HUES48 (cell line): ENCODE measurements around the gene INHBE.
A peak's percentile ranks its signal among the peaks of the same experiment; 100 is the strongest.
"Not testable (repeated sequence)": the region's sequence is repeated elsewhere in the genome, so short reads cannot be mapped to it uniquely, and the experiment has no call there.

Experiments
- H3K27ac ChIP-seq: one replicate; pipeline ENCODE4 v1.7.0; 2013; ENCODE audit warnings: low read depth, low read length, inconsistent platforms
- H3K27me3 ChIP-seq: 2 replicates; pipeline ENCODE4 v1.6.1; 2013; ENCODE audit warnings: mild to moderate bottlenecking, low read length; ENCODE audit not compliant: control insufficient read depth, insufficient read depth
- H3K36me3 ChIP-seq: 2 replicates; pipeline ENCODE4 v1.6.1; 2013; ENCODE audit warnings: low read length; ENCODE audit not compliant: control insufficient read depth, insufficient read depth
- H3K4me1 ChIP-seq: 2 replicates; pipeline ENCODE4 v1.6.1; 2013; ENCODE audit warnings: mild to moderate bottlenecking, low read length; ENCODE audit not compliant: control insufficient read depth, insufficient read depth
- H3K4me3 ChIP-seq: 2 replicates; pipeline ENCODE4 v1.5.1; 2013; ENCODE audit warnings: mild to moderate bottlenecking, low read depth, low read length
- H3K9ac ChIP-seq: 2 replicates; pipeline ENCODE4 v1.6.1; 2013; ENCODE audit warnings: mild to moderate bottlenecking, low read depth, low read length, moderate library complexity
- H3K9me3 ChIP-seq: 2 replicates; pipeline ENCODE4 v1.6.1; 2013; ENCODE audit warnings: low read length; ENCODE audit not compliant: control insufficient read depth, insufficient read depth

INHBE gene

GRCh38 chr12:57441846-57442427, 13.2 kb upstream of the INHBE start:
- Histone ChIP-seq H3K9ac (no peak overlapping the region), H3K36me3 (no peaks in the 10 kb centered on the region), H3K4me1 (no peaks in the 10 kb centered on the region), H3K27ac (no peak overlapping the region), H3K27me3 (no peaks in the 10 kb centered on the region), H3K9me3 (no peaks in the 10 kb centered on the region), H3K4me3 (no peak overlapping the region)

- H3K9ac ChIP-seq, H3K4me1 ChIP-seq, H3K27me3 ChIP-seq, H3K36me3 ChIP-seq, H3K27ac ChIP-seq, H3K4me3 ChIP-seq, H3K9me3 ChIP-seq: not testable (repeated sequence)
These were observed 10.8 kb upstream of the INHBE start for GRCh38 chr12:57444337-57444736.

GRCh38 chr12:57444744-57445143, 10.4 kb upstream of the INHBE start:
- H3K9ac ChIP-seq: no peak overlapping the region
- H3K9me3 ChIP-seq: no peaks in the 10 kb centered on the region
- no peak overlapping the region for H3K27ac ChIP-seq
- no peaks in the 10 kb centered on the region for H3K4me1 ChIP-seq
- no peaks in the 10 kb centered on the region for H3K27me3 ChIP-seq
- H3K36me3 ChIP-seq: no peaks in the 10 kb centered on the region
- no peak overlapping the region for H3K4me3 ChIP-seq

- Histone ChIP-seq H3K27ac (no peak overlapping the region), H3K4me1 (no peaks in the 10 kb centered on the region), H3K9me3 (no peaks in the 10 kb centered on the region), H3K9ac (no peak overlapping the region), H3K27me3 (no peaks in the 10 kb centered on the region), H3K4me3 (no peak overlapping the region), H3K36me3 (no peaks in the 10 kb centered on the region)
These were observed 8.7 kb upstream of the INHBE start for GRCh38 chr12:57446292-57446960.

- Histone ChIP-seq H3K36me3 (no peaks in the 10 kb centered on the region), H3K27ac (no peak overlapping the region), H3K4me3 (no peak overlapping the region), H3K27me3 (no peaks in the 10 kb centered on the region), H3K9me3 (no peaks in the 10 kb centered on the region), H3K4me1 (peaks cover 11% of the 10 kb centered on the region), H3K9ac (no peak overlapping the region)
These were observed 6.4 kb upstream of the INHBE start for GRCh38 chr12:57448669-57449068.

GRCh38 chr12:57449375-57449774, 5.7 kb upstream of the INHBE start:
- Histone ChIP-seq H3K4me3 (no peak overlapping the region), H3K4me1 (peaks cover 11% of the 10 kb centered on the region), H3K27ac (no peak overlapping the region), H3K27me3 (no peaks in the 10 kb centered on the region), H3K9ac (no peak overlapping the region), H3K36me3 (no peaks in the 10 kb centered on the region), H3K9me3 (no peaks in the 10 kb centered on the region)

GRCh38 chr12:57450057-57450456, 5.0 kb upstream of the INHBE start:
- no peaks in the 10 kb centered on the region for H3K36me3 ChIP-seq
- no peak overlapping the region for H3K27ac ChIP-seq
- no peak overlapping the region for H3K9ac ChIP-seq
- H3K4me3 ChIP-seq: no peak overlapping the region
- no peaks in the 10 kb centered on the region for H3K27me3 ChIP-seq
- H3K9me3 ChIP-seq: no peaks in the 10 kb centered on the region
- H3K4me1 ChIP-seq: peaks cover 17% of the 10 kb centered on the region

- no peak overlapping the region for H3K9ac ChIP-seq
- H3K36me3 ChIP-seq: no peaks in the 10 kb centered on the region
- peaks cover 27% of the 10 kb centered on the region for H3K4me1 ChIP-seq
- H3K27ac ChIP-seq: no peak overlapping the region
- H3K9me3 ChIP-seq: no peaks in the 10 kb centered on the region
- no peaks in the 10 kb centered on the region for H3K27me3 ChIP-seq
- no peak overlapping the region for H3K4me3 ChIP-seq
These were observed 3.8 kb upstream of the INHBE start for GRCh38 chr12:57451233-57451778.

GRCh38 chr12:57452181-57452936, 2.7 kb upstream of the INHBE start:
- H3K27me3 ChIP-seq: no peaks in the 10 kb centered on the region
- H3K27ac ChIP-seq: no peak overlapping the region
- H3K4me1 ChIP-seq: peaks cover 31% of the 10 kb centered on the region
- H3K9ac ChIP-seq: no peak overlapping the region
- H3K9me3 ChIP-seq: no peaks in the 10 kb centered on the region
- no peaks in the 10 kb centered on the region for H3K36me3 ChIP-seq
- no peak overlapping the region for H3K4me3 ChIP-seq

- Histone ChIP-seq H3K4me3 (no peak overlapping the region), H3K4me1 (peaks cover 31% of the 10 kb centered on the region), H3K27me3 (no peaks in the 10 kb centered on the region), H3K27ac (no peak overlapping the region), H3K9ac (no peak overlapping the region), H3K36me3 (no peaks in the 10 kb centered on the region), H3K9me3 (no peaks in the 10 kb centered on the region)
These were observed 2.1 kb upstream of the INHBE start for GRCh38 chr12:57452937-57453509.

- H3K9ac ChIP-seq: peak overlapping the region; percentile 51
- H3K36me3 ChIP-seq: no peaks in the 10 kb centered on the region
- H3K27me3 ChIP-seq: no peaks in the 10 kb centered on the region
- H3K4me1 ChIP-seq: peaks cover 39% of the 10 kb centered on the region
- no peak overlapping the region for H3K4me3 ChIP-seq
- H3K27ac ChIP-seq: peak overlapping the region; percentile 73
- no peaks in the 10 kb centered on the region for H3K9me3 ChIP-seq
These were observed 918 bp upstream of the INHBE start for GRCh38 chr12:57454213-57454565.
